GM08714 (cell line): ENCODE measurements around the gene DYDC2.
"Not testable (repeated sequence)": the region's sequence is repeated elsewhere in the genome, so short reads cannot be mapped to it uniquely, and the experiment has no call there.

Experiments
- H3K4me3 ChIP-seq: fragments of 200-500 bp; sonication (Bioruptor generic); 2 replicates; pipeline ENCODE4 v1.5.1; 2014; ENCODE audit warnings: mild to moderate bottlenecking, low read length, inconsistent platforms
- ZNF274 ChIP-seq: IDR thresholded peaks from 2 replicates; pipeline ENCODE4 v1.6.1; 2012; ENCODE audit warnings: mild to moderate bottlenecking, low read depth, low read length

Gene DYDC2

GRCh38 chr10:80414142-80414895 is 57.7 kb downstream of the DYDC2 start:
- H3K4me3 ChIP-seq, result no peak overlapping the region
- TF ChIP-seq ZNF274, result no peak

- no peak for TF ChIP-seq ZNF274
- no peak overlapping the region for H3K4me3 ChIP-seq
Observed at GRCh38 chr10:80415734-80416478, 59.3 kb downstream of the DYDC2 start.

- TF ChIP-seq ZNF274, result no peak
- H3K4me3 ChIP-seq, result no peak overlapping the region
Observed at GRCh38 chr10:80416479-80417098, 60.0 kb downstream of the DYDC2 start.

DNA sequence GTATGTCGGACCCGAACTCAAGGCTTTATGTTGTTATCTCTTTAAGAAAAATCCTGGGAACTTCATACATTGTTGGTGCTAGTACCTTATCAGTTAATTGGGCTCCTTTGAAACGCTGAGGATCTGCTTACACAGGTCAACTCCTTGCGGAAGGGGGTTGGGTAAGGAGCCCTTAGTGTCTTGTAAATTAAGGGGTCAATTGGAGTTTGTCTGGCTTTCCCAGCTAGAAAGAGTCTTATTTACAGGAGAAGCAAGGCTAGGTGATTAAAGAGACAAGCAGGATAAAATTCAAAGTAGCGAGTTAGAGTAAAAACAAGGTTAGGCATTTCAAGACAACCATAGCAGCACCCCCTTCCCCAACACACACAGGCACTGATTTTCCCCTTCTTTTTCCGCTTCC is 60.7 kb downstream of the DYDC2 start:
- H3K4me3 ChIP-seq, result not testable (repeated sequence)
